CD4-positive, CD25-positive, alpha-beta regulatory T cell (primary cell): ENCODE measurements around the gene RIMBP2. TPM values are rescaled to one million over a fixed set of nuclear protein-coding genes. Genes with fewer than 3 reads are reported as not detected.

Source experiments
- ATAC-seq, 2 donors: fragments of 150-1000 bp; cut with Tn5 transposase; one replicate each; pipeline ENCODE4 v1.10.0; 2021; ENCODE audit warnings: low read depth in 2 of 2, moderate number of reproducible peaks in 2 of 2, moderate library complexity in 1 of 2
- DNase-seq, 3 donors: peaks; one replicate each; pipeline versions ENCODE4 v3.0.0 to v3.0.0-alpha.2; 2012 to 2022; ENCODE audit warnings: mixed read lengths in 1 of 3
- H3K27ac ChIP-seq: one replicate; pipeline ENCODE4 v1.7.0; 2013; ENCODE audit warnings: mild to moderate bottlenecking, low read length; ENCODE audit not compliant: insufficient read depth, poor library complexity, severe bottlenecking
- H3K27me3 ChIP-seq: one replicate; pipeline ENCODE4 v1.7.0; 2013; ENCODE audit warnings: low read length; ENCODE audit not compliant: control insufficient read depth, insufficient read depth
- H3K36me3 ChIP-seq: one replicate; pipeline ENCODE4 v1.7.0; 2013; ENCODE audit warnings: mild to moderate bottlenecking, low read length, moderate library complexity; ENCODE audit not compliant: control insufficient read depth, insufficient read depth
- H3K4me1 ChIP-seq: 2 replicates; pipeline ENCODE4 v1.7.0; 2013; ENCODE audit warnings: mild to moderate bottlenecking, low read length; ENCODE audit not compliant: insufficient read depth, control insufficient read depth, poor library complexity, severe bottlenecking
- H3K4me3 ChIP-seq: one replicate; pipeline ENCODE4 v1.7.0; 2013; ENCODE audit warnings: low read depth, mild to moderate bottlenecking, low read length, moderate library complexity
- H3K9me3 ChIP-seq, 2 experiments: 1 replicate in 1 of 2; 2 replicates in 1 of 2; pipeline ENCODE4 v1.7.0; 2013; ENCODE audit warnings: low read length in 2 of 2, mild to moderate bottlenecking in 1 of 2, moderate library complexity in 1 of 2; ENCODE audit not compliant: control insufficient read depth in 2 of 2
- H3K27ac Mint-ChIP-seq, 3 donors: one replicate each; pipeline ENCODE4 v1.8.0; 2020 to 2022; ENCODE audit warnings: mild to moderate bottlenecking in 3 of 3, mixed read lengths in 3 of 3, moderate library complexity in 2 of 3
- H3K27me3 Mint-ChIP-seq: one replicate; pipeline ENCODE4 v1.8.0; 2022; ENCODE audit warnings: mild to moderate bottlenecking, mixed read lengths
- H3K36me3 Mint-ChIP-seq: one replicate; pipeline ENCODE4 v1.8.0; 2020; ENCODE audit warnings: mixed read lengths
- H3K4me1 Mint-ChIP-seq, 4 donors: one replicate each; pipeline ENCODE4 v1.8.0; 2020 to 2022; ENCODE audit warnings: mixed read lengths in 4 of 4, mild to moderate bottlenecking in 1 of 4
- H3K4me3 Mint-ChIP-seq, 4 donors: one replicate each; pipeline ENCODE4 v1.8.0; 2020 to 2022; ENCODE audit warnings: mild to moderate bottlenecking in 4 of 4, mixed read lengths in 4 of 4, moderate library complexity in 3 of 4
- H3K9me3 Mint-ChIP-seq, 7 donors: one replicate each; pipeline ENCODE4 v1.8.0; 2020 to 2022; ENCODE audit warnings: mixed read lengths in 7 of 7, mild to moderate bottlenecking in 3 of 7, moderate library complexity in 2 of 7
- polyA plus RNA-seq, 4 donors: library from polyadenylated mRNA; unstranded; fragments of 300-500 nt; fragmentation: Illumina TruSeq; gene quantifications; one replicate each; pipeline ENCODE4 v1.2.3, GENCODE V29; 2021
- total RNA-seq: library from RNA; stranded (reverse); gene quantifications from one replicate; pipeline ENCODE4 v1.2.3, GENCODE V29; 2022

Gene RIMBP2
- total and polyA plus RNA-seq, 5 donors from 2014 or later, result not detected

DNA sequence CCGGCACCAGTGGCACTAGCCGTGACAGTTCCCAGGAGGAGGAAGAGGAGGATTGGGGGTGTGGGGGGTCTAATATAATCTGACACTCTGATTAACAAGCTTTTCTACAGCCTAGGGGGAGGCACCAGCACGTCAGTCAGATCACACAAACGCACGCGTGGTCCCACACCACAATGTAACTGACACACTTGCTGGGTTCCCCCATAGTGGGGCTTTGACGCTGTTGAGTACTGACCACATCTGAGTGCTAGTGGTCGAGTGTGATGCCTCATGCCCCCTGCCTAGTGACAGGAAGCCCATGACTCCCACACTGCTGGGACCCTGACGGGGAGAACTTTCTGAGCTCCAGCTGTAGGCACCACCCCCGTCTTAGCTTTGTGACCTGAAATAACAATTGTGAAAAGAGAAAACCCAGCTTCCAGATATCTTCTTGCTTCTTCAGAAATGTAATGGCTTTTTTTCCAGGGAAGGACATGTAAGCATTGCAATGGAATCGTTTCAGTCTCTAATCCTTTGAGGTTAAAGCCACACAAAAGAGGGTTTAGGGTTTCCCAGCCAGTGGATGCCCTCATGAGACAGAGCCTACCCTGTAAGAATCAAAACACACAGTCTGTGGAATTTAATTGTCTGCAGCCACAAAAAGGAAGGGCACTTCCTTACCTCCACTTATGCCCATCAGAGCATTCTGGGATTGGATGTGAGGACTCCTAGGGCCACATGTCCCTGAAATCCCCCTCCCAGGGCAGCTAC, 194.5 kb downstream of the RIMBP2 start:
- H3K27me3 ChIP-seq, result no peaks in the 10 kb centered on the region
- no peak for ATAC-seq
- H3K4me1 ChIP-seq, result no peaks in the 10 kb centered on the region
- DNase-seq, result no peak
- Mint-ChIP-seq H3K27me3 (no peaks in the 10 kb centered on the region), H3K4me3 (no peak overlapping the region), H3K4me1 (no peaks in the 10 kb centered on the region), H3K27ac (no peak overlapping the region), H3K36me3 (no peaks in the 10 kb centered on the region), H3K9me3 (peaks cover 0 to 6% (median 1%) of the 10 kb centered on the region in 7 donors)
- no peaks in the 10 kb centered on the region for H3K36me3 ChIP-seq
- no peaks in the 10 kb centered on the region for H3K9me3 ChIP-seq
- no peak overlapping the region for H3K4me3 ChIP-seq
- no peak overlapping the region for H3K27ac ChIP-seq

DNA sequence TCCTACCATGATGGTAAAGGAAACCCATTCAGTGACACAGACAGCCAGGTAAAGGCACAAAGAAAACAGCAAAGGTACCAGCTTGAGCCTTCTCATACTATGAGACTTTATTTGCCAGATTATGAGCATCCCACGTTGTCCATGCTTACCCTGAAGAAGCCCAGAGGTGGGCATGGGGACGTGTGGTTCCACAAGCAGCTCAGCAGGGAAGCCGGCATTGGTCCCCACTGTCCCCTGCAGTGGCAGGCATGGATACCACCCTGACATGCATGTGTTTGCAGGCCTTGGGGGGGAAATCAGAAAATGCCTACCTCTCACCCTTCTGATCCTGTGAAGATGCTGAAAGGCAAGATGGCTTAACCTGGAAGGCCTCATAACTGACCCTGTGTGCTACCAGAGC, 195.3 kb downstream of the RIMBP2 start:
- no peak overlapping the region for H3K4me3 Mint-ChIP-seq
- no peaks in the 10 kb centered on the region for H3K4me1 ChIP-seq
- no peaks in the 10 kb centered on the region for H3K27me3 Mint-ChIP-seq
- H3K27ac ChIP-seq, result no peak overlapping the region
- H3K9me3 Mint-ChIP-seq, result peaks cover 0 to 8% (median 4%) of the 10 kb centered on the region in 7 donors
- H3K9me3 ChIP-seq, result no peaks in the 10 kb centered on the region
- H3K4me3 ChIP-seq, result no peak overlapping the region
- no peak for ATAC-seq
- H3K27ac Mint-ChIP-seq, result no peak overlapping the region
- no peaks in the 10 kb centered on the region for H3K27me3 ChIP-seq
- H3K36me3 ChIP-seq, result no peaks in the 10 kb centered on the region
- no peak for DNase-seq
- no peaks in the 10 kb centered on the region for H3K36me3 Mint-ChIP-seq
- no peaks in the 10 kb centered on the region for H3K4me1 Mint-ChIP-seq

DNA sequence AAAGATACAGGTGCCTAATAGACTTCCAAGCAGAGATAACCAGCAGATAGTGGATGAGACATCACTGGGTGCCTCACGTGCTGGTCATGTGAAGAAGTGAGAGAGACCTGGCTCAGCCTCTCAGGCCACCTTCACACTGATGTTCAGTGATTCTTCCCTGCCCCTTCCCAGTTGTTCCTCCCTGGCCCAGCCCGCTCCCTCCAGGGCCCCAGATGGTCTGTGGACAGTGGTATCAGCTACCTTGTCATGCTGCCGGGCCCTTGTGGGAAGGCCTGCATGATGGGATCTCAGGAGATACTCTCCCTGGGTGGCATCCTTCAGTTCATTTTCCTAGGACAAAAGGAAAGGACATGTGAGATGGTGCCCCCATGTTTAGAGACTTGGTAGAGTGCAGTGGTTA, 198.5 kb downstream of the RIMBP2 start:
- no peaks in the 10 kb centered on the region for H3K9me3 ChIP-seq
- no peaks in the 10 kb centered on the region for H3K27me3 Mint-ChIP-seq
- no peaks in the 10 kb centered on the region for H3K4me1 Mint-ChIP-seq
- H3K27ac ChIP-seq, result no peak overlapping the region
- H3K27ac Mint-ChIP-seq, result no peak overlapping the region
- no peak for ATAC-seq
- peaks cover 0 to 7% (median 4%) of the 10 kb centered on the region in 7 donors for H3K9me3 Mint-ChIP-seq
- no peaks in the 10 kb centered on the region for H3K4me1 ChIP-seq
- DNase-seq, result no peak
- H3K36me3 Mint-ChIP-seq, result no peaks in the 10 kb centered on the region
- H3K36me3 ChIP-seq, result no peaks in the 10 kb centered on the region
- no peak overlapping the region for H3K4me3 ChIP-seq
- no peaks in the 10 kb centered on the region for H3K27me3 ChIP-seq
- no peak overlapping the region for H3K4me3 Mint-ChIP-seq

DNA sequence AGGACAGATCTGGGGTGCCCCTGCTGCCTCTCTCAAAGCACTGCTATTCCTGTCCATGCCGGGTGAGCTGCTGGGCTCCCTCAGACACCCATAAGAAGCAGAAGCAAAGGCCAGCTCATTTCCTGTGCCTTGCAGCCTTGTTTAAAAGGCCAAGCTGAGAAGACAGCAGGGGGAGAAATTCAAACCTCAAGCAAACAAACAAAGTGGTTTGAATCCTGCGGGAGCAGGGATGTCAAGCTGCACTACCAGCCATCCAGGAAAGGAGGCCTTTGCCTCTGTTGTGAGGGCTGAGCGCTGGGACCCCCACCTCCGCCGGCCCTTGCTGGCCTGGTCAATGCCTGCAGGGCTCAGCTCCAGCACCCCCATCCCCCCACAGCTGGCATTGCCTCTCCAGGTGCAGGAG, 201.9 kb downstream of the RIMBP2 start:
- no peak for DNase-seq
- no peaks in the 10 kb centered on the region for H3K27me3 ChIP-seq
- Mint-ChIP-seq H3K36me3 (no peaks in the 10 kb centered on the region), H3K4me3 (no peak overlapping the region), H3K4me1 (no peaks in the 10 kb centered on the region), H3K27me3 (no peaks in the 10 kb centered on the region), H3K9me3 (peaks cover 0 to 7% (median 4%) of the 10 kb centered on the region in 7 donors), H3K27ac (no peak overlapping the region)
- no peaks in the 10 kb centered on the region for H3K9me3 ChIP-seq
- H3K36me3 ChIP-seq, result no peaks in the 10 kb centered on the region
- no peak overlapping the region for H3K4me3 ChIP-seq
- H3K27ac ChIP-seq, result no peak overlapping the region
- H3K4me1 ChIP-seq, result no peaks in the 10 kb centered on the region
- ATAC-seq, result no peak

DNA sequence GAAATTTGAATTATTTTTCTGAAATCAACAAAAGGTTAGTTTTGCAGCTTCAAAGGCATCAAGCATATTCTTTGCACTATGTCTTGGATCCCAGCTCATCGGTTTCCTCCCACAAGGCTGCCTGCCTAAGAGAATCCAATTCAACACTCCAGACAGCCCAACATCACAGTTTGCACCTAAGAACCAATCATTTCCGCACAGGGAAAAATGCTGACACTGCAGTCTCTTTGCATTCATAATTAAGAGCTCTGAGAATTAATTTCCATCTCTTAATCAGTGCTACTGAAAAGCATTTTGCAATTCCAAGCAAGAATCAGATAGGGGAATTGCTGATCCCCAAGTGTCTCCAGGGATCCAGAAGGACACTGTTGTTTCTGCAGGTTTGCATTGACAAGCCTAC, 202.5 kb downstream of the RIMBP2 start:
- ATAC-seq (no peak), DNase-seq (no peak)
- H3K27me3 Mint-ChIP-seq, result no peaks in the 10 kb centered on the region
- no peaks in the 10 kb centered on the region for H3K4me1 Mint-ChIP-seq
- Histone ChIP-seq H3K27me3 (no peaks in the 10 kb centered on the region), H3K4me1 (no peaks in the 10 kb centered on the region), H3K4me3 (no peak overlapping the region), H3K9me3 (no peaks in the 10 kb centered on the region), H3K27ac (no peak overlapping the region), H3K36me3 (no peaks in the 10 kb centered on the region)
- H3K4me3 Mint-ChIP-seq, result no peak overlapping the region
- H3K27ac Mint-ChIP-seq, result no peak overlapping the region
- peaks cover 0 to 7% (median 4%) of the 10 kb centered on the region in 7 donors for H3K9me3 Mint-ChIP-seq
- H3K36me3 Mint-ChIP-seq, result no peaks in the 10 kb centered on the region

DNA sequence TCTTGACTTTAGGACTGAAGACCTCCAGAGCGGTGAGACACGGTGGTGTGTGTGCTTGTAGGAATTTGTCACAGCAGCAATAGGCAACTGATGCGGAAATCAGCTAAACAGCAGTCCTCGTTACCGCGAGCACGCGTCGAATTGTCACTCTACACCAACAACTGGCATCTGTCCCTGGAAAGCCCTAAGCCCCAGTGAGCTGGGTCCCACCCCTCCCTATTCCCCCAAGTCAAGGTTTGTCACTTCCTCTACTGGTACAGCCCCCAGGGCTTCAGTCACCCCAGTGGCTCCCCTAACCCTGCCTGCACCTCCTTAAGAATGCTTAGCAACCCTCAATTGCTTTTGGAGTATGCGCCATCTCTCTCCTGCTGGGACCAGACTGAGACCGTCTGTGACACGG, 204.8 kb downstream of the RIMBP2 start:
- Histone ChIP-seq H3K27me3 (no peaks in the 10 kb centered on the region), H3K36me3 (no peaks in the 10 kb centered on the region), H3K4me3 (no peak overlapping the region), H3K4me1 (no peaks in the 10 kb centered on the region), H3K27ac (no peak overlapping the region), H3K9me3 (no peaks in the 10 kb centered on the region)
- ATAC-seq (no peak), DNase-seq (no peak)
- H3K27me3 Mint-ChIP-seq, result no peaks in the 10 kb centered on the region
- H3K27ac Mint-ChIP-seq, result no peak overlapping the region
- H3K36me3 Mint-ChIP-seq, result no peaks in the 10 kb centered on the region
- peaks cover 0 to 4% (median under 1%) of the 10 kb centered on the region in 7 donors for H3K9me3 Mint-ChIP-seq
- H3K4me3 Mint-ChIP-seq, result no peak overlapping the region
- H3K4me1 Mint-ChIP-seq, result no peaks in the 10 kb centered on the region

DNA sequence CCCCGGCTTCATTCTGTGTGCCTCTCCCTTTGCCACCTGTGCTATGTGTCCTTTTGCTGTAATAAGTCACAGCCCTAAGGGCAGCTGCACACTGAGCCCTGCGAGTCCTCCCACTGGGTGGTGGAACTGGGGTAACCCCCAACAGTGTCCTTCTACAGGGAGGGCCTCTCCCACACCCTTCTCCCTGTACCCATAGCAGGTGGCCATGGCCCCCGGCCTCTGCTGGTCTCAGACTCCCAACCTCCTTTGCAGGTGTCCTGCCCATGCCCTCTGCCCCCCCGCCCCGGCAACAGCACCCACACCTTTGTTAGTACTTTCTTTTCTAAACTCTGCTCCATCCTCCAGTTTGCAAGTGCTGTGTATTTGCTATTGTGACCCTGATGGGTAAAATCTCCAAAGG, 206.6 kb downstream of the RIMBP2 start:
- no peak for ATAC-seq
- no peak overlapping the region for H3K27ac Mint-ChIP-seq
- no peak overlapping the region for H3K4me3 ChIP-seq
- no peaks in the 10 kb centered on the region for H3K27me3 ChIP-seq
- H3K4me1 ChIP-seq, result no peaks in the 10 kb centered on the region
- H3K9me3 ChIP-seq, result no peaks in the 10 kb centered on the region
- no peaks in the 10 kb centered on the region for H3K36me3 ChIP-seq
- H3K9me3 Mint-ChIP-seq, result no peaks in the 10 kb centered on the region
- H3K27me3 Mint-ChIP-seq, result no peaks in the 10 kb centered on the region
- H3K4me3 Mint-ChIP-seq, result no peak overlapping the region
- no peak for DNase-seq
- no peak overlapping the region for H3K27ac ChIP-seq
- H3K4me1 Mint-ChIP-seq, result no peaks in the 10 kb centered on the region
- H3K36me3 Mint-ChIP-seq, result no peaks in the 10 kb centered on the region

DNA sequence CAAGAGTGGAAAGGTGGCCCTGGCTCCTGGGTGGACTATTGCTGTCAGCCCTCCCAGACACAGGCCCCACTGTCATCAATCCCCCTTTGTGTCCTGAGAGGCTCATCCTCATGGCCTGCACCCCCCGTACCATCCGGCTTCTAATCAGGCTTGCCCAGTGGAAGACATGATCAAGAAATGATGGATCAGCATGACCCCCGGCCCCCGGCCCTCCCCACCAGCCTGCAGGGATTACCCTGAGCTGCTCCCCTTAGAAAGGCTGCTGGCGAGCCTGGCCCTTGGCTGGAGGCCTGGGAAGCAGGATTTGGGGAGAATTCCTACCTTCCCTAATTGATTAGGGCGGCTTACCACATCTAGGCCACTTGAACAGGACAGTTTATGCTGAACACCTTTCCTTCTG, 207.3 kb downstream of the RIMBP2 start:
- Mint-ChIP-seq H3K4me3 (no peak overlapping the region), H3K36me3 (no peaks in the 10 kb centered on the region), H3K27me3 (no peaks in the 10 kb centered on the region)

More for the DNA sequence above, 207.3 kb downstream of the RIMBP2 start:
- H3K4me3 ChIP-seq, result no peak overlapping the region
- no peaks in the 10 kb centered on the region for H3K9me3 Mint-ChIP-seq
- H3K4me1 ChIP-seq, result no peaks in the 10 kb centered on the region
- no peak for DNase-seq
- no peaks in the 10 kb centered on the region for H3K27me3 ChIP-seq
- no peaks in the 10 kb centered on the region for H3K9me3 ChIP-seq
- H3K27ac Mint-ChIP-seq, result no peak overlapping the region
- H3K36me3 ChIP-seq, result no peaks in the 10 kb centered on the region
- H3K4me1 Mint-ChIP-seq, result no peaks in the 10 kb centered on the region
- H3K27ac ChIP-seq, result no peak overlapping the region
- ATAC-seq, result no peak
